ENCODE results near the gene LNPK.

GRCh38 chr2:175981551-175981950 is 20.5 kb downstream of the LNPK start:
- TF ChIP-seq CTCF (IDR thresholded peaks at IDR 0.05) (no peak), POLR2A (IDR thresholded peaks at IDR 0.05) (no peak), POLR2AphosphoS5 (IDR thresholded peaks at IDR 0.05) (no peak), EP300 (IDR thresholded peaks at IDR 0.05; ENCODE audit: low read depth) (no peak)
